ENCODE data around the gene SMYD3. TPM values are rescaled to one million over a fixed set of nuclear protein-coding genes. Genes with fewer than 3 reads are reported as not detected.
"Not testable (repeated sequence)": the region's sequence is repeated elsewhere in the genome, so short reads cannot be mapped to it uniquely, and the experiment has no call there.

The SMYD3 gene
- total RNA-seq, 1 donor from 2014 or later: 17.3 TPM

GRCh38 chr1:245996811-245997210 is 510.3 kb downstream of the SMYD3 start:
- DNase-seq (ENCODE audit: low read depth in 2 of 2): no peak

GRCh38 chr1:245995474-245995873 is 511.6 kb downstream of the SMYD3 start:
- no peak for DNase-seq (ENCODE audit: low read depth in 2 of 2)

DNA sequence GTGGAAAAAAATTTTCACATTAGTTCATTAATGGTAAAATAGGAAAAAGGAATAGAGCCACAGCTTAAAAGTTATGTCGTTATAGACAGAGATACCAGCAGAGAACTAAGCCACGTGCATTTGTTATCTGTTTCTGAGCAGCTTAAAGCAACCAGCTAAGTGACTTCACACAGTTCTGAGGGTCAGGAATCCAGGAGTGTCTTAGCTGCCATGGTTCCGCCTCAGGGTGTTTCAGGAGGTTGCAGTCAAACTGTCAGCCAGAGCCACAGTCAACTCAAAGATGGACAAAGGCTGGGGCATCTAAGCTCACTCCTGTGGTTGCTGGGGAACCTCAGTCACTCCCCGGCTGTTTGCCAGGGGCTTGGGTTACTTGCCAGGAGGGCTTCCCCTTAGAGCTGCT is 515.8 kb downstream of the SMYD3 start:
- no peak for DNase-seq (ENCODE audit: low read depth in 2 of 2)

GRCh38 chr1:245990315-245991022 is 516.6 kb downstream of the SMYD3 start:
- no peak for DNase-seq (ENCODE audit: low read depth in 2 of 2)

- DNase-seq (ENCODE audit: low read depth in 2 of 2): no peak
These were observed 518.5 kb downstream of the SMYD3 start for GRCh38 chr1:245988393-245989078.

DNA sequence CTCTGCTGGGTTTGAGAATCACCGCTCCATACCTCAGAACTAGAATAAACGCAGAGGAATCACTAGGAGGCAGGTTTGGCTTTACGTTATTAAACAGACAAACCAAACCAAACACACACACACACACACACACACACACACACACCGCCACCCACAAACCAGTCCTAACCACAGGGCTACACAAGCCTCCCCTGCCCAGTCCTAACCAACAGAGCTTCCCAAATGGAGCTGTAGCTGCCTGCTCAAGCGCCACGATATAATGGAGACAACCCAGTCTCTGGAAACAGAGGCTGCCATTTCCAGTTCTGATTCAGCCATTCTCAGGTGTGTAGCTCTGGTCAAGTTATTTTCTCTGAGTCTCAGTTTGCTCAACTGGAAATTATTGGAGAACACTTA is 519.1 kb downstream of the SMYD3 start:
- no peak for DNase-seq (ENCODE audit: low read depth in 2 of 2)

- no peak for DNase-seq (ENCODE audit: low read depth in 2 of 2)
These were observed 519.5 kb downstream of the SMYD3 start for GRCh38 chr1:245987577-245987976.

DNA sequence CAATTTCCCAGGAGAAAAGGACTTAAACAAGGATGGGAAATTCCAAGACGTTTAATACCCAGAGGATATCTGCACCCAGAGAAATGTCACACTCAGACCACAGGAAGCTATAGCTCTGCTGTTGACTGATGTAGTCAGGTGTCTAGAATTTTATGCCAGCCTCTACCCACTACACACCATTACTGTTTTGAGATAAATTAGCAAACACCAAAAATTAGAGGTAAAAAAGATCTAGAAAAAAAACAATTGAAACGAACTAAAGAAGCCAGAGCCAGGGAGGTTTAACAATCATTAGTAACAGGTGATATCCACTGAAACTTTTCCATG is 519.9 kb downstream of the SMYD3 start:
- no peak for DNase-seq (ENCODE audit: low read depth in 2 of 2)

DNA sequence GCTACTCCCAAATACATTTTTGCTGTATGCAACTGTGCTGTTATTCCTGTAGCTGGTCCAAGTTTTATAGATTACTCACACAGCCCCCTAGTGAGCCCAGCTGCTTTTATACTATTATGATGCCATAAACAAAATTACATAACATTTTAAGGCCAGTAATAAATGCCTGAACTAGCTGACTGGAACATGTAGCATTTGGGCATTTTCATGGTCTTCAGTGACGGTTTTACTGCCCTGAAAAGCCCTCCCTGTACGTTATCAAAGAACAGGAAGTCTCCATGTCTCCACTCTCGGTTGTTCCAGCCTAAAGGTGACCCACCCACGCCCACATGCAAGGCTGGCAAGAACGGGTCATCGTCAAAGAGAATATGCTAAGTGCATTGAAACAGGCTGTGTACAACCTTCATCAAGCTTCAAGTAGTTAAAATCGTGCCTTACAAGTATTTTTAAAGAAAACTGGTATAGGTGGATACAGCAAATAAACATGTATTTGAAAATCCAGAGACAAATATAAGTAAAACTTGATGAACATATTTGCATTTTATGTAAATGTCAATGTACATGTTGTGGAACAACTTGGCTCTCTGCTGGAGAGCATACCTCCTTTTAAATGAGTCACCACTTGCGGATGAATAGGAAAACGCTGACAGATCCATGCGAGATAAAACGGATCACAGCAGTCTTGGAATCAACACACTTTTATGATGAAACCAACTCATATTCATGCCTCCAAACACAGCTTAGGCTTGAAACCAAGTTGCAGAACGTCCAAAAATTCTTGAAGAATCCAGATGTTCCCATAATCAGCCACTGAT is 520.5 kb downstream of the SMYD3 start:
- peak; percentile 66 to 80 for DNase-seq (ENCODE audit: low read depth in 2 of 2)

DNA sequence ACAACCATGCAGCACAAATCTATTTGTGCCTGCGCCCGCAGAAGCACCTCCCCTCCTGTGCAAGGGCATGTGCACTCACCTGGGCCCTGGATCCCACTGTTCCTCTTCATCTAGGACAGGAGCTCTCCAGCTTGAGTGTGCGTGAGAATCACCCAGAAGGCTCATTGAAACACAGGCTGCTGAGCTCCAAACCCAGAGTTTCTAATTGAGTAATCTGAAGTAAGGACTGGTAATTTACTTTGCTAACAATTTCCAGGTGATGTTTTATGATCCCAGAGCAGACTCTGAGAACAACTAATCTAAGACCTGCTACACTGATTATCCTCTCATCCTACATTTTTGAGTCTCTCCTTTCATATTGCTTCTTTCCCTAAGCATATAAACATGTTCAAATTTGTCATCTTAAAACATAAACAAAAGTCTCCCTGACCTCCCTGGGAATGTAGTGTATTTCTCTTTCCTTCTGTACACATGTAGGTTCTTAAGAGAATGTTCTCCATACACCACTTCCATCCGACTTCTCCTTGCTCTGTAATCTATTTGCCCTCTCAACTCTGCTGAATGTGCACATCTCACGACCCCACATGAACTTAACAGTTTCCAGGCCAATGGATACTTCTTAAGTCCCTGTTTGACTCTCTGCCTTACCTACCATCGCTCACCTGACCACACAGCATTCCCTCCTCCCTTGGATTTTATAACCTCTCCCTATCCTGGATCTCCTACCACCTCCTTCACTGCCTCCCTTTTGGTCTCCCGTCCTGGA is 522.5 kb downstream of the SMYD3 start:
- DNase-seq (ENCODE audit: low read depth in 2 of 2): no peak

DNA sequence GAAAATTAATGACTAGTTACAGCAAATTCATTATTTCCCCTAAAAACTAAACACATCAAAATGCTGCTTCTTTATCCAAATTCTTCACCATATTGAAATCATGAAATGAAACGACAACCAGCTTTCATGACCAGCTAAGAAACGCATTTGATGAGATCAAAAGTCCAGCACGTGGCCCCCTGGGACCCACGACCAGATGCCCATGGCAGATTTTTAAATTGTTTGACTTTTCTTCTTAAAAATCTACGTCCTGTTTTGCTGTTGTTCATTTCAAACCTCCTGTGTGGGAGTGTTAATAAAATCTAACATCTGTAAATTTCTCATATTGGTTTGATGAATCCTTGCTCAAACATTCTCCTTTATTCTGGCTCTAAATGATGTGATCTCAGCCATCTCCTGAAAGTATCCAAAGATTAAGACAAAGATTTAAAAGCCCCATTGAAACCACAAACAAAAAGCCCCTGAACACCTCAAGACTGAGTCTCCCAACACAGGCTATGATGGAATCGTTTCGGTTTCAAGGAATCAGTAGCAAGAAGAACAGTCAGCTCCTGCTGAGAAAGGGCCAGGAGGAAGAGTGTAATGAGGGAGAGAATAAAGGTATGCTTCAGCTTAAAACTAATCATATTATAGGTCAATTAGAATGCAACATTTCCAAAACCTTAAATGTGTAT is 523.6 kb downstream of the SMYD3 start:
- DNase-seq (ENCODE audit: low read depth in 2 of 2): no peak

DNA sequence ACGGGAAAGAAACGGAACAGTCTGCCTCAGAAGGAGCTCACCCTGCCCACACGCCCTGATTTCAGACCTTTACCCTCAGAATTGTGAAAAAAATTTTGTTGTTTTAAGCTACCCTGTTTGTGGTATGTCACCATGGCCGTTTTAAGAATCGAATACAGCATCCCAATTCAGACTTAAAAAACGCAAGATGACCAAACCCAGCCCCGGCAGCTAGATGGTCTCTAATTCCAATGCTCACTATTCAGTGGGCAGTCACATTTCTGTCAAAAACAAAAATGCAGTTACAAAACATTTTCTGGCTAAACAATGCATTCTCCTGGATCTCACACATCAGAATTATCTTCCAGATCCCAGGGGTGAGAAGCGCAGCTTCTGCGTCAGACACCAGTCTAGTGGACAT is 527.5 kb downstream of the SMYD3 start:
- no peak for DNase-seq (ENCODE audit: low read depth in 2 of 2)

DNA sequence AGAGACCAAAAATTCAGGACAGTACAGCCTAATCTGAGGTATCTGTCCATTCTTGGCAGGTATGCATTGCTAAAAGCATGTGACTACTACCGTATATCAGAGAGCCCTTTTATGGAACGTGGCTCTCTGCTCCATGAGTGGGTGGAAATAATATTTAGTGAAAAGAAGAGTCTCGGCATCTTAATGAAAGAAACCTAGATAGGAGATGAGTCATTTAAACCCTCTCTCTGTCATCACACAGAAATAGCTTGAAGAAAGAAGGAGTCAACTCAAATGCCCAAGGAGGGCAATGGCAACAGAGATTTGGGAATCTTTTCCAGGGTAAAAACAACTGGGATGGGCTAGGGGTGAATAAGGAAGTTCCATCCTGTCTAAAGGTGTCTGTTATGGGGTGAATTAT is 528.2 kb downstream of the SMYD3 start:
- no peak for DNase-seq (ENCODE audit: low read depth in 2 of 2)

DNA sequence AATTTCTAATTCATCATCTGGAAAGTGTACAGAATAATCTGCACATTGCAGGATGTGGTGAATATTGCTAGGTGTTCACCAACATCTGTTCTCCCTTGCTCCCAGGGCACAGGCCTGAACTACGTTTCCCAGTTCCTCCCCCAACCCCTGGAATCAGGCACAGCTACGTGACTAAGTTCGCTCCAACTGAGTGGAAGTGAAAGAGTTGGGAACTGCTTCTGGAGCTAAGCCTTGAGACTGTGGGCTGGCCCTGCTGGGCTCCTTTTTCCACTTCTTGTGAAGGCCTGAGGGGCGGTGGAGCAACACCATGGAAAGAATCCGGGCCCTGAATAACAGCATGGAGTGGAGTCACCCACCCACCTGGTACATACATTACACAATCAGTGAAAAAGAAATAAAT is 534.6 kb downstream of the SMYD3 start:
- DNase-seq (ENCODE audit: low read depth in 2 of 2): no peak

DNA sequence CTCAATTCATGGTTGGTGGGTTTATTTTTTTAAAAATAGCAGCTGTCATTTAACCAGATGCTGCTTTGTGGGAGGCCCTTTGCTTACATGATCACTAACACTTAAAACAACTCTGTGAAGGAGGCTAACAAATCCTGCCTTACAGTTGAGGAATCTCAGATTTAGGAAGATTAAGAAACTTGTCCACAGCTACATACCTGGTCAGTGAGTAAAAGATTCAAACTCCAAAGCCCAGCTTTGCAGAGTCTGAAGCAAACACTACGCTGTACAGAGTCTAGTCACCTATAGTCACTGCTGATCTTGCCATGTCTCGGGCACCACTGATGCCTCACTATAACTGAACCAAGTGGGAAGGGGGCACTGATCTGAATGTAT is 535.4 kb downstream of the SMYD3 start:
- DNase-seq (ENCODE audit: low read depth in 2 of 2): no peak

DNA sequence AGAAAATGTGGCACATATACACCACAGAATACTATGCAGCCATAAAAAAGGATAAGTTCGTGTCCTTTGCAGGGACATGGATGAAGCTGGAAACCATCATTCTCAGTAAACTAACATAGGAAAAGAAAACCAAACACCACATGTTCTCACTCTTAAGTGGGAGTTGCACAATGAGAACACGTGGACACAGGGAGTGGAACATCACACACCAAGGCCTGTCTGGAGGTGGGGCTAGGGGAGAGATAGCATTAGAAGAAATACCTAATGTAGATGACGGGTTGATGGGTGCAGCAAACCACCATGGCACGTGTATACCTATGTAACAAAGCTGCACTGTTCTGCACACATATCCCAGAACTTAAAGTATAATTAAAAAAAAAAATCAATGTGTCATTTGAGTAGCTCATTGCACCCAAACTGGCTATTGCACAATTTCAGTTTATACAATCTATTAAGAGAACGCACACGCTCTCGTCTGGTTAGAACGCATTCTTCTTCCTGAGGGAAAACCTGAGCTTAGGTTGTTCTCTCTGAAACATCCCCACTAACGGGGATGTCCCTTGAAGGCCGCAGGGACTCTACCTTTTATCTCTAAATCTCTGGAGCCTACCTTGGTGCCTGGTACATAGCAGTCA is 535.9 kb downstream of the SMYD3 start:
- DNase-seq (ENCODE audit: low read depth in 2 of 2): not testable (repeated sequence)

DNA sequence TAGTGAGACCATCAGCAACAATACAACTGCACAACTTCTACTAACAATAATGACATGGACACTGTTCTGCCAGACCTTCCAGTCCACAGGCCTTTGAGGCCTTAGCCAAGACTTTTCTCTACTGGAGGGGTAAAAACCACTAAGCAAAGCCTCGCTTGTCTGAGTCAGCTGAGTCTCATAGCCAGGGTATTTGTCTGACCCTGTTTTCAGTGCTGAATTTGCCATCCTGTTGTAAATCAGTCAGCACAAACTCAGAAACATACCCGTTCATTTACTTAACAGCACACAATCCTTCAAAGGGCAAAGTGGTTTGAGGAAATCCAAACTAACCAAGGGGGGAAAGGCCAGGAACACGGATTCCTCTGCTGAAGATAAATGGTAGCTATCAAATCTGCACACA is 537.8 kb downstream of the SMYD3 start:
- peak; percentile 44 to 93 for DNase-seq (ENCODE audit: low read depth in 2 of 2)

DNA sequence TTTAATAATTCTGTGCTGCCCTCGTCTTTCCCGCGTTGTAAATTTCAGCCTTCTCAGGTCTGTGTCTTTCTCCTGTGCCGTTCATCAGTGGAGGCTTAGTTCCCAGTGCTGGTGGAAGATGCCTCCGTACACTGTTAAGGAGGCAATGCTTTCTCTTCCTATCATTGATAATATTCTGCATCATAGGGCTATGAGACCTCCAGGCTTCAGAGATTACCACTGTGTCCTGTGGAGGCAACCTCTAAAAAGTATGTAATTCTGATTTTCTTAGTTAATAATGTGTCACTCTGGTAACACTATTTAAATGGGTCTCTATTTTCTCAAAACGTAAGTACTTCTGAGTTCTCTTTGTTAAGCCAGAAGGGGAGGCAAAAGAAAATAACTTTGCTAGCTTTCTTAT is 538.3 kb downstream of the SMYD3 start:
- DNase-seq (ENCODE audit: low read depth in 2 of 2): no peak

GRCh38 chr1:245965398-245965797 is 541.7 kb downstream of the SMYD3 start:
- no peak for DNase-seq (ENCODE audit: low read depth in 2 of 2)

- DNase-seq (ENCODE audit: low read depth in 2 of 2): no peak
These were observed 543.4 kb downstream of the SMYD3 start for GRCh38 chr1:245963649-245964048.

DNA sequence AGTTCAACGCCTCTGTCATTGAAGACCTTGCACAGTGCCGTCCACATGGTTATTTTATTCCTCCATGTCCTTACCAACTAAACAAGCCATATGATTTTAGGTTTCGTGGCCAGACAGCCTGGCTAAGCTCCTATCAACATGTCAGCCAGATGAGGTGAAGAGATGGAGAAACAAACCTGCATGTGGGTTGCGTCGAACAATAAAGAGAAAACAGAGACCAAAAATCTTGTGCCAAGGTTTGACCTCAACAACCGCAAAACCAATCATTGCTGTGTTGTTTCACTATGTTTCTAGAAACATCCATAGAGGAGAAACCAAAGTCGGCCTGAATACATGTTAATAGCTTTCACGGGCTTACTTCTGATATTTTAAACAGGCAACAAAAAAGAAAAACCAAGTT is 544.6 kb downstream of the SMYD3 start:
- DNase-seq (ENCODE audit: low read depth in 2 of 2): no peak

All from lung microvascular endothelial cell (primary cell).